CD4-positive, CD25-positive, alpha-beta regulatory T cell (primary cell): Measurements from ENCODE around the gene DUX4. TPM values are rescaled to one million over a fixed set of nuclear protein-coding genes. Genes with fewer than 3 reads are reported as not detected.
A peak's percentile ranks its signal among the peaks of the same experiment; 100 is the strongest.
"Not testable (repeated sequence)": the region's sequence is repeated elsewhere in the genome, so short reads cannot be mapped to it uniquely, and the experiment has no call there.

Experiments used
- ATAC-seq, 2 donors: fragments of 150-1000 bp; cut with Tn5 transposase; one replicate each; pipeline ENCODE4 v1.10.0; 2021; ENCODE audit warnings: low read depth in 2 of 2, moderate number of reproducible peaks in 2 of 2, moderate library complexity in 1 of 2
- DNase-seq, 3 donors: peaks; one replicate each; pipeline versions ENCODE4 v3.0.0 to v3.0.0-alpha.2; 2012 to 2022; ENCODE audit warnings: mixed read lengths in 1 of 3
- H3K27ac ChIP-seq: one replicate; pipeline ENCODE4 v1.7.0; 2013; ENCODE audit warnings: mild to moderate bottlenecking, low read length; ENCODE audit not compliant: insufficient read depth, poor library complexity, severe bottlenecking
- H3K27me3 ChIP-seq: one replicate; pipeline ENCODE4 v1.7.0; 2013; ENCODE audit warnings: low read length; ENCODE audit not compliant: control insufficient read depth, insufficient read depth
- H3K36me3 ChIP-seq: one replicate; pipeline ENCODE4 v1.7.0; 2013; ENCODE audit warnings: mild to moderate bottlenecking, low read length, moderate library complexity; ENCODE audit not compliant: control insufficient read depth, insufficient read depth
- H3K4me1 ChIP-seq: 2 replicates; pipeline ENCODE4 v1.7.0; 2013; ENCODE audit warnings: mild to moderate bottlenecking, low read length; ENCODE audit not compliant: insufficient read depth, control insufficient read depth, poor library complexity, severe bottlenecking
- H3K4me3 ChIP-seq: one replicate; pipeline ENCODE4 v1.7.0; 2013; ENCODE audit warnings: low read depth, mild to moderate bottlenecking, low read length, moderate library complexity
- H3K9me3 ChIP-seq, 2 experiments: 1 replicate in 1 of 2; 2 replicates in 1 of 2; pipeline ENCODE4 v1.7.0; 2013; ENCODE audit warnings: low read length in 2 of 2, mild to moderate bottlenecking in 1 of 2, moderate library complexity in 1 of 2; ENCODE audit not compliant: control insufficient read depth in 2 of 2
- H3K27ac Mint-ChIP-seq, 3 donors: one replicate each; pipeline ENCODE4 v1.8.0; 2020 to 2022; ENCODE audit warnings: mild to moderate bottlenecking in 3 of 3, mixed read lengths in 3 of 3, moderate library complexity in 2 of 3
- H3K27me3 Mint-ChIP-seq: one replicate; pipeline ENCODE4 v1.8.0; 2022; ENCODE audit warnings: mild to moderate bottlenecking, mixed read lengths
- H3K36me3 Mint-ChIP-seq: one replicate; pipeline ENCODE4 v1.8.0; 2020; ENCODE audit warnings: mixed read lengths
- H3K4me1 Mint-ChIP-seq, 4 donors: one replicate each; pipeline ENCODE4 v1.8.0; 2020 to 2022; ENCODE audit warnings: mixed read lengths in 4 of 4, mild to moderate bottlenecking in 1 of 4
- H3K4me3 Mint-ChIP-seq, 4 donors: one replicate each; pipeline ENCODE4 v1.8.0; 2020 to 2022; ENCODE audit warnings: mild to moderate bottlenecking in 4 of 4, mixed read lengths in 4 of 4, moderate library complexity in 3 of 4
- H3K9me3 Mint-ChIP-seq, 7 donors: one replicate each; pipeline ENCODE4 v1.8.0; 2020 to 2022; ENCODE audit warnings: mixed read lengths in 7 of 7, mild to moderate bottlenecking in 3 of 7, moderate library complexity in 2 of 7
- polyA plus RNA-seq, 4 donors: library from polyadenylated mRNA; unstranded; fragments of 300-500 nt; fragmentation: Illumina TruSeq; gene quantifications; one replicate each; pipeline ENCODE4 v1.2.3, GENCODE V29; 2021
- total RNA-seq: library from RNA; stranded (reverse); gene quantifications from one replicate; pipeline ENCODE4 v1.2.3, GENCODE V29; 2022

DUX4 gene
- total RNA-seq (not detected), polyA plus RNA-seq (not detected)

- H3K27ac Mint-ChIP-seq, H3K27me3 ChIP-seq, H3K9me3 Mint-ChIP-seq, H3K27me3 Mint-ChIP-seq, H3K27ac ChIP-seq, ATAC-seq, H3K9me3 ChIP-seq, H3K36me3 Mint-ChIP-seq, H3K36me3 ChIP-seq, H3K4me3 Mint-ChIP-seq, H3K4me1 ChIP-seq, H3K4me3 ChIP-seq, DNase-seq, H3K4me1 Mint-ChIP-seq: not testable (repeated sequence)
Observed at GRCh38 chr4:190173428-190173827, at the start of gene DUX4. Gene DUX4, plus strand, starts transcription at chr4:190173774. Its CDS starts 0 bp downstream, at chr4:190173774.

- not testable (repeated sequence) for H3K4me3 Mint-ChIP-seq, H3K4me1 ChIP-seq, H3K9me3 Mint-ChIP-seq, H3K27me3 Mint-ChIP-seq, H3K36me3 ChIP-seq, H3K27ac ChIP-seq, H3K4me3 ChIP-seq, H3K4me1 Mint-ChIP-seq, DNase-seq, H3K36me3 Mint-ChIP-seq, H3K27me3 ChIP-seq, H3K9me3 ChIP-seq, ATAC-seq, H3K27ac Mint-ChIP-seq
Observed at GRCh38 chr4:190175436-190175835, 1.9 kb downstream of the DUX4 start.

GRCh38 chr4:190177727-190178605 is 4.4 kb downstream of the DUX4 start:
- not testable (repeated sequence) for H3K4me3 Mint-ChIP-seq
- DNase-seq: peak in 1 of 3 donors; percentile 1
- ATAC-seq: peak in 1 of 2 donors; percentile 27

GRCh38 chr4:190178606-190178990 is 5.0 kb downstream of the DUX4 start:
- not testable (repeated sequence) for H3K27me3 ChIP-seq, H3K4me3 Mint-ChIP-seq, H3K36me3 ChIP-seq

More at GRCh38 chr4:190177727-190178605, 4.4 kb downstream of the DUX4 start:
- not testable (repeated sequence) for H3K27me3 Mint-ChIP-seq, H3K9me3 ChIP-seq, H3K36me3 ChIP-seq, H3K36me3 Mint-ChIP-seq, H3K4me1 Mint-ChIP-seq, H3K27ac ChIP-seq, H3K27me3 ChIP-seq, H3K4me3 ChIP-seq, H3K27ac Mint-ChIP-seq, H3K4me1 ChIP-seq
- H3K9me3 Mint-ChIP-seq: peaks cover 0 to 12% (median 4%) of the 10 kb centered on the region in 7 donors

GRCh38 chr4:190179030-190179739 is 5.6 kb downstream of the DUX4 start:
- not testable (repeated sequence) for DNase-seq, H3K9me3 ChIP-seq, H3K36me3 ChIP-seq, H3K27me3 Mint-ChIP-seq, H3K4me3 ChIP-seq, H3K36me3 Mint-ChIP-seq, H3K4me1 Mint-ChIP-seq, H3K27me3 ChIP-seq, H3K4me3 Mint-ChIP-seq, H3K4me1 ChIP-seq, H3K27ac ChIP-seq, H3K27ac Mint-ChIP-seq
- peak; percentile 51 to 57 for ATAC-seq
- H3K9me3 Mint-ChIP-seq: peaks cover 0 to 12% (median 4%) of the 10 kb centered on the region in 7 donors

More at GRCh38 chr4:190178606-190178990, 5.0 kb downstream of the DUX4 start:
- not testable (repeated sequence) for H3K9me3 ChIP-seq, H3K4me1 ChIP-seq, H3K4me1 Mint-ChIP-seq, H3K4me3 ChIP-seq, H3K27ac ChIP-seq, ATAC-seq, H3K27ac Mint-ChIP-seq, DNase-seq, H3K27me3 Mint-ChIP-seq, H3K36me3 Mint-ChIP-seq
- peaks cover 0 to 12% (median 4%) of the 10 kb centered on the region in 7 donors for H3K9me3 Mint-ChIP-seq

- not testable (repeated sequence) for H3K36me3 ChIP-seq, H3K9me3 ChIP-seq, H3K4me1 Mint-ChIP-seq, H3K27ac ChIP-seq, DNase-seq, H3K36me3 Mint-ChIP-seq, H3K27me3 ChIP-seq, H3K4me3 Mint-ChIP-seq, H3K4me3 ChIP-seq, H3K27me3 Mint-ChIP-seq, H3K27ac Mint-ChIP-seq, H3K4me1 ChIP-seq
- peak; percentile 24 to 26 for ATAC-seq
- H3K9me3 Mint-ChIP-seq: peaks cover 0 to 12% (median 4%) of the 10 kb centered on the region in 7 donors
Observed at GRCh38 chr4:190179740-190180094, 6.1 kb downstream of the DUX4 start.

- not testable (repeated sequence) for H3K27me3 Mint-ChIP-seq, ATAC-seq
Observed at GRCh38 chr4:190180947-190181346, 7.4 kb downstream of the DUX4 start.

More at GRCh38 chr4:190180947-190181346, 7.4 kb downstream of the DUX4 start:
- H3K4me1 ChIP-seq, H3K27me3 ChIP-seq, H3K27ac ChIP-seq, H3K36me3 ChIP-seq, H3K4me3 Mint-ChIP-seq, H3K9me3 ChIP-seq, H3K9me3 Mint-ChIP-seq, H3K4me3 ChIP-seq, H3K4me1 Mint-ChIP-seq, DNase-seq, H3K36me3 Mint-ChIP-seq, H3K27ac Mint-ChIP-seq: not testable (repeated sequence)
